HepG2 (cell line): ENCODE measurements around the gene CHST14.

Experiments
- AFF4 ChIP-seq: sonication (generic); formaldehyde crosslinking; IDR thresholded peaks from 2 replicates; pipeline ENCODE4 v1.4.0; 2020; ENCODE audit warnings: missing genetic modification reagents
- ATF7-NPFF ChIP-seq: sonication (generic); formaldehyde crosslinking; IDR thresholded peaks from 2 replicates; pipeline ENCODE4 v1.8.1; 2023; ENCODE audit warnings: mild to moderate bottlenecking, low read depth, missing genetic modification reagents, moderate library complexity
- CEBPB ChIP-seq: IDR thresholded peaks from 2 replicates; pipeline ENCODE4 v1.6.1; 2011; ENCODE audit warnings: low read depth, low read length, improper control_type of control experiment, borderline replicate concordance
- EHMT2 ChIP-seq: fragments of 200-600 bp; sonication (generic); IDR thresholded peaks from 2 replicates; pipeline ENCODE4 v1.7.0; 2017; ENCODE audit warnings: antibody characterized with exemption, low read depth, low read length, borderline replicate concordance
- JUN ChIP-seq: sonication (generic); formaldehyde crosslinking; IDR thresholded peaks from 2 replicates; pipeline ENCODE4 v1.4.0; 2020; ENCODE audit warnings: mild to moderate bottlenecking, missing genetic modification reagents
- SP1 ChIP-seq, 2 experiments: fragments of 450-650 bp in 1 of 2; sonication (generic) in 1 of 2; formaldehyde crosslinking in 1 of 2; IDR thresholded peaks; 2 replicates each; pipeline versions ENCODE4 v1.4.0 to v1.6.1; 2016 to 2020; ENCODE audit warnings: missing genetic modification reagents in 1 of 2
- TF ChIP-seq, protein P1 (sequence below): sonication (generic); formaldehyde crosslinking; IDR thresholded peaks from 2 replicates; pipeline ENCODE4 v1.5.0; 2020; ENCODE audit warnings: mild to moderate bottlenecking, missing genetic modification reagents, moderate library complexity

GRCh38 chr15:40512440-40512839 lies 41.7 kb downstream of the CHST14 start:
- no peak for TF ChIP-seq AFF4 (CRISPR knock-in tag)
- TF ChIP-seq ATF7-NPFF: no peak
- no peak for TF ChIP-seq CEBPB
- TF ChIP-seq SP1 (IDR thresholded peaks at IDR 0.05): no peak
- no peak for TF ChIP-seq SP1 (CRISPR knock-in tag; IDR thresholded peaks at IDR 0.05)
- TF ChIP-seq, protein P1, sequence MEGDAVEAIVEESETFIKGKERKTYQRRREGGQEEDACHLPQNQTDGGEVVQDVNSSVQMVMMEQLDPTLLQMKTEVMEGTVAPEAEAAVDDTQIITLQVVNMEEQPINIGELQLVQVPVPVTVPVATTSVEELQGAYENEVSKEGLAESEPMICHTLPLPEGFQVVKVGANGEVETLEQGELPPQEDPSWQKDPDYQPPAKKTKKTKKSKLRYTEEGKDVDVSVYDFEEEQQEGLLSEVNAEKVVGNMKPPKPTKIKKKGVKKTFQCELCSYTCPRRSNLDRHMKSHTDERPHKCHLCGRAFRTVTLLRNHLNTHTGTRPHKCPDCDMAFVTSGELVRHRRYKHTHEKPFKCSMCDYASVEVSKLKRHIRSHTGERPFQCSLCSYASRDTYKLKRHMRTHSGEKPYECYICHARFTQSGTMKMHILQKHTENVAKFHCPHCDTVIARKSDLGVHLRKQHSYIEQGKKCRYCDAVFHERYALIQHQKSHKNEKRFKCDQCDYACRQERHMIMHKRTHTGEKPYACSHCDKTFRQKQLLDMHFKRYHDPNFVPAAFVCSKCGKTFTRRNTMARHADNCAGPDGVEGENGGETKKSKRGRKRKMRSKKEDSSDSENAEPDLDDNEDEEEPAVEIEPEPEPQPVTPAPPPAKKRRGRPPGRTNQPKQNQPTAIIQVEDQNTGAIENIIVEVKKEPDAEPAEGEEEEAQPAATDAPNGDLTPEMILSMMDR (CRISPR knock-in tag): no peak
- no peak for TF ChIP-seq JUN
- no peak for TF ChIP-seq EHMT2
